ENCODE measurements around the gene LUC7L2. TPM values are rescaled to one million over a fixed set of nuclear protein-coding genes. Genes with fewer than 3 reads are reported as not detected.

The LUC7L2 gene
- total and polyA plus RNA-seq, 9 of the 15 experiments (the other 6 are each of a cell fraction or from before 2014, with no cell fraction given), result 56.1 to 207 (median 141) TPM

- TF ChIP-seq ZNF655 (CRISPR knock-in tag; IDR thresholded peaks at IDR 0.05), result no peak
- peak; percentile 57; the same call in 1 of the 2 replicates for TF ChIP-seq SMARCA4 (IDR thresholded peaks at IDR 0.05)
- 0 out of 2 replicates have a peak, but pooled peaks have one; percentile 48 for TF ChIP-seq ZNF197 (CRISPR knock-in tag; IDR thresholded peaks at IDR 0.05; ENCODE audit: low read depth)
- 0 out of 4 replicates have a peak, but pooled peaks of 1 of the 2 experiments have one; percentile 62 for TF ChIP-seq ETV6 (IDR thresholded peaks at IDR 0.05; ENCODE audit: borderline replicate concordance in 1 of 2, low read depth in 2 of 2, low read length in 1 of 2)
- TF ChIP-seq ETV6 (CRISPR knock-in tag; IDR thresholded peaks at IDR 0.05; ENCODE audit: borderline replicate concordance), result peak; percentile 97
- peak; percentile 85 to 90 for TF ChIP-seq MNT (conservative IDR thresholded peaks at IDR 0.05)
- no peak for TF ChIP-seq TFAM (CRISPR knock-in tag; conservative IDR thresholded peaks at IDR 0.05)
- TF ChIP-seq TAF7 (tag; IDR thresholded peaks at IDR 0.05), result peak; percentile 98
- peak in 2 of 3 experiments; percentile 38 to 65; a peak in 2 of 6 replicates for TF ChIP-seq CTCF (IDR thresholded peaks at IDR 0.05 in 2 of 3, conservative IDR thresholded peaks at IDR 0.05 in 1 of 3; ENCODE audit: insufficient read depth in 2 of 3, low read depth in 1 of 3, low read length in 3 of 3)
- TF ChIP-seq PTBP1 (IDR thresholded peaks at IDR 0.05; ENCODE audit: low read depth, low read length), result no peak
- TF ChIP-seq HNRNPLL (IDR thresholded peaks at IDR 0.05; ENCODE audit: low read depth, low read length, poor library complexity, severe bottlenecking), result peak; percentile 91
- TF ChIP-seq SUPT5H (IDR thresholded peaks at IDR 0.05), result peak; percentile 100
- peak; percentile 88; the same call in 1 of the 2 replicates for TF ChIP-seq ZNF511 (CRISPR knock-in tag; IDR thresholded peaks at IDR 0.05)
- no peak for TF ChIP-seq BMI1 (IDR thresholded peaks at IDR 0.05; ENCODE audit: low read length)
- TF ChIP-seq CBX3 (IDR thresholded peaks at IDR 0.05; ENCODE audit: borderline replicate concordance in 1 of 2, low read length in 2 of 2), result peak in 1 of 2 experiments; percentile 52; a peak in 2 of 3 replicates
- no peak for TF ChIP-seq ZFP36 (IDR thresholded peaks at IDR 0.05; ENCODE audit: low read depth, low read length, partially characterized antibody)
- no peak for TF ChIP-seq DPF2 (IDR thresholded peaks at IDR 0.05)
- peak; percentile 75 for TF ChIP-seq ESRRA (IDR thresholded peaks at IDR 0.05; ENCODE audit: borderline replicate concordance, low read depth)
- peak; percentile 41; the same call in 1 of the 2 replicates for TF ChIP-seq SMARCA5 (IDR thresholded peaks at IDR 0.05)
- no peak for TF ChIP-seq ZNF212 (CRISPR knock-in tag; IDR thresholded peaks at IDR 0.05)
- peak; percentile 32; the same call in 1 of the 2 replicates for TF ChIP-seq BRD4 (IDR thresholded peaks at IDR 0.05)
- peak; percentile 78 for TF ChIP-seq PKNOX1 (IDR thresholded peaks at IDR 0.05)
Observed at GRCh38 chr7:139359366-139360209, at the start of gene LUC7L2 (continued).
